B cell (primary cell): ENCODE results near the gene COL1A1. TPM values are rescaled to one million over a fixed set of nuclear protein-coding genes. Genes with fewer than 3 reads are reported as not detected.

Experiments
- ATAC-seq: fragments of 200-7000 bp; cut with Tn5 transposase; one replicate; pipeline ENCODE4 v1.10.0; 2021; ENCODE audit warnings: low read depth, mild to moderate bottlenecking, moderate number of reproducible peaks, moderate library complexity
- CTCF ChIA-PET: fragments of 350-600 bp; sonication (Branson Sonifier 250); formaldehyde crosslinking; loops from one replicate; lab custom pipeline; 2021; ENCODE audit warnings: antibody characterized with exemption, inconsistent platforms; lab: Charles Lee
- POLR2A ChIA-PET: fragments of 350-600 bp; sonication (Branson Sonifier 250); formaldehyde crosslinking; loops from one replicate; lab custom pipeline; 2021; ENCODE audit warnings: antibody characterized with exemption; lab: Charles Lee
- DNase-seq: peaks from one replicate; pipeline ENCODE4 v3.0.0; 2013
- H2AFZ ChIP-seq: 2 replicates; pipeline ENCODE4 v1.6.1; 2012; ENCODE audit warnings: mild to moderate bottlenecking, low read depth, low read length; ENCODE audit not compliant: insufficient read depth, poor library complexity, severe bottlenecking
- H3K27ac ChIP-seq, 2 donors: 1 replicate in 1 of 2; 2 replicates in 1 of 2; pipeline ENCODE4 v1.5.1; 2012 to 2013; ENCODE audit warnings: low read length in 2 of 2, mild to moderate bottlenecking in 2 of 2, moderate library complexity in 1 of 2
- H3K27me3 ChIP-seq, 4 experiments: fragments of 200-600 bp in 1 of 4; sonication (generic) in 1 of 4; replicated peaks in 1 of 4; 1 replicate in 2 of 4; 2 replicates in 2 of 4; pipeline versions ENCODE4 v1.6.1 to v1.7.0; 2013 to 2016; ENCODE audit warnings: low read length in 3 of 4, mild to moderate bottlenecking in 2 of 4, mixed read lengths in 1 of 4, moderate library complexity in 1 of 4; ENCODE audit not compliant: insufficient read depth in 4 of 4, control insufficient read depth in 3 of 4; ENCODE audit errors: control extremely low read depth in 1 of 4
- H3K36me3 ChIP-seq, 2 experiments: replicated peaks in 1 of 2; 1 replicate in 1 of 2; 2 replicates in 1 of 2; pipeline versions ENCODE4 v1.6.1 to v1.7.1; 2013; ENCODE audit warnings: low read length in 1 of 2; ENCODE audit not compliant: insufficient read depth in 2 of 2, control insufficient read depth in 1 of 2; ENCODE audit errors: control extremely low read depth in 1 of 2, extremely low read depth in 1 of 2
- H3K4me1 ChIP-seq, 2 donors: fragments of 200-600 bp in 1 of 2; sonication (generic) in 1 of 2; 1 replicate in 1 of 2; 2 replicates in 1 of 2; pipeline versions ENCODE4 v1.5.1 to v1.6.1; 2013 to 2017; ENCODE audit warnings: low read length in 2 of 2; ENCODE audit not compliant: control insufficient read depth in 2 of 2, insufficient read depth in 2 of 2
- H3K4me2 ChIP-seq: replicated peaks from 2 replicates; pipeline ENCODE3; 2012; ENCODE audit warnings: mild to moderate bottlenecking, low read depth, low read length; ENCODE audit not compliant: poor library complexity, severe bottlenecking
- H3K4me3 ChIP-seq, 5 experiments: fragments of 200-600 bp in 1 of 5; sonication (generic) in 1 of 5; 1 replicate in 3 of 5; 2 replicates in 2 of 5; pipeline versions ENCODE4 v1.5.1 to v1.7.0; 2011 to 2016; ENCODE audit warnings: low read length in 4 of 5, mild to moderate bottlenecking in 4 of 5, low read depth in 2 of 5, control low read depth in 1 of 5, moderate library complexity in 1 of 5; ENCODE audit not compliant: insufficient read depth in 1 of 5; ENCODE audit errors: control extremely low read depth in 1 of 5, extremely low read depth in 1 of 5
- H3K79me2 ChIP-seq: fragments of 200-600 bp; sonication (generic); one replicate; pipeline ENCODE4 v1.6.0; 2016; ENCODE audit warnings: low read length; ENCODE audit not compliant: control insufficient read depth, insufficient read depth
- H3K9ac ChIP-seq: fragments of 200-600 bp; sonication (generic); 2 replicates; pipeline ENCODE4 v1.6.1; 2017; ENCODE audit warnings: mild to moderate bottlenecking, low read length, moderate library complexity
- H3K9me3 ChIP-seq, 3 donors: one replicate each; pipeline versions ENCODE4 v1.6.1 to v1.7.1; 2013; ENCODE audit warnings: low read length in 2 of 3; ENCODE audit not compliant: control insufficient read depth in 2 of 3, insufficient read depth in 1 of 3; ENCODE audit errors: control extremely low read depth in 1 of 3
- H4K20me1 ChIP-seq: 2 replicates; pipeline ENCODE4 v1.6.0; 2012; ENCODE audit warnings: mild to moderate bottlenecking, low read length; ENCODE audit not compliant: insufficient read depth, control insufficient read depth, poor library complexity, severe bottlenecking
- H3K27ac Mint-ChIP-seq: one replicate; pipeline ENCODE4 v1.8.0; 2021; ENCODE audit warnings: mixed read lengths
- H3K27me3 Mint-ChIP-seq: one replicate; pipeline ENCODE4 v1.8.0; 2021; ENCODE audit warnings: mixed read lengths
- H3K4me1 Mint-ChIP-seq: one replicate; pipeline ENCODE4 v1.8.0; 2021; ENCODE audit warnings: mixed read lengths
- H3K4me3 Mint-ChIP-seq: one replicate; pipeline ENCODE4 v1.8.0; 2021; ENCODE audit warnings: mixed read lengths
- H3K9me3 Mint-ChIP-seq: one replicate; pipeline ENCODE4 v1.8.0; 2022; ENCODE audit warnings: mixed read lengths; ENCODE audit not compliant: insufficient read depth
- CTCF ChIP-seq: fragments of 200-600 bp; IDR thresholded peaks from one replicate; pipeline ENCODE4 v1.8.0; 2022; ENCODE audit warnings: antibody characterized with exemption, mild to moderate bottlenecking
- EZH2 ChIP-seq: IDR thresholded peaks from 2 replicates; pipeline ENCODE4 v1.6.1; 2012; ENCODE audit warnings: borderline replicate concordance, low read depth, mild to moderate bottlenecking, moderate library complexity, low read length; ENCODE audit not compliant: insufficient read depth, poor library complexity, severe bottlenecking
- WGBS: methylation state at CpG from one replicate; pipeline ENCODE4 v1.1.5; 2013; ENCODE audit warnings: missing lambda C conversion rate; ENCODE audit not compliant: insufficient coverage; 5-methylcytosine and 5-hydroxymethylcytosine counted together
- intact Hi-C: fragments of 100-400 bp; cut with micrococcal nuclease; formaldehyde crosslinking; loops from one replicate; pipeline ENCODE4 v1.10.0; 2022
- polyA plus RNA-seq: library from polyadenylated mRNA; depleted of rRNA; stranded (reverse); fragments of >200 nt; gene quantifications from 2 replicates; pipeline ENCODE4 v1.2.3, GENCODE V29; 2012
- total RNA-seq, 2 donors: library from RNA; stranded (reverse); fragments of 120-200 nt in 1 of 2; gene quantifications; 1 replicate in 1 of 2; 2 replicates in 1 of 2; pipeline versions ENCODE4 v1.2.3 to v1.2.4, GENCODE V29; 2013 to 2022

The COL1A1 gene
- total and polyA plus RNA-seq, 2 donors (not counting 1 experiment from before 2014, with no cell fraction given) = 0.66 to 9.1 TPM

GRCh38 chr17:50222922-50223321 is 21.5 kb upstream of the COL1A1 start:
- Histone ChIP-seq H3K4me3 (no peak overlapping the region), H3K27me3 (no peaks in the 10 kb centered on the region), H3K27ac (no peak overlapping the region), H3K9ac (no peak overlapping the region), H3K9me3 (peaks cover 0 to 13% (median 5%) of the 10 kb centered on the region in 3 donors), H4K20me1 (no peaks in the 10 kb centered on the region), H2AFZ (no peak overlapping the region), H3K79me2 (no peaks in the 10 kb centered on the region), H3K4me1 (no peaks in the 10 kb centered on the region), H3K4me2 (no peak overlapping the region), H3K36me3 (no peaks in the 10 kb centered on the region)
- no peak for ATAC-seq
- Mint-ChIP-seq H3K4me3 (no peak overlapping the region), H3K4me1 (no peaks in the 10 kb centered on the region), H3K27ac (no peak overlapping the region), H3K9me3 (peaks cover 5% of the 10 kb centered on the region), H3K27me3 (peaks cover 5% of the 10 kb centered on the region)
- 98% methylated on average over 5 of the region's 6 CpGs for WGBS
- ChIA-PET CTCF (interaction anchor here (3.0 kb wide), 1 partner anchor 22 kb away, joined by 7 read pairs; the partner anchor contains the start of gene COL1A1), POLR2A (no interaction called here)
- no peak for DNase-seq
- intact Hi-C loops = no loop called here
- no peak for TF ChIP-seq CTCF
- no peak for TF ChIP-seq EZH2

GRCh38 chr17:50221864-50222545 is 20.6 kb upstream of the COL1A1 start:
- Mint-ChIP-seq H3K4me1 (no peaks in the 10 kb centered on the region), H3K27me3 (peaks cover 5% of the 10 kb centered on the region), H3K27ac (no peak overlapping the region), H3K4me3 (no peak overlapping the region), H3K9me3 (peaks cover 5% of the 10 kb centered on the region)
- H3K36me3 ChIP-seq = no peaks in the 10 kb centered on the region
- H4K20me1 ChIP-seq = no peaks in the 10 kb centered on the region
- no peak overlapping the region for H2AFZ ChIP-seq
- ChIA-PET POLR2A (no interaction called here), CTCF (interaction anchor here (3.0 kb wide), 1 partner anchor 21 kb away, joined by 7 read pairs; the partner anchor contains the start of gene COL1A1)
- H3K9ac ChIP-seq = no peak overlapping the region
- H3K4me3 ChIP-seq = no peak overlapping the region
- H3K4me1 ChIP-seq = no peaks in the 10 kb centered on the region
- H3K9me3 ChIP-seq = peaks cover 0 to 9% (median 5%) of the 10 kb centered on the region in 3 donors
- TF ChIP-seq EZH2 (no peak), CTCF (no peak)
- H3K27ac ChIP-seq = no peak overlapping the region
- no peak for ATAC-seq
- no peaks in the 10 kb centered on the region for H3K79me2 ChIP-seq
- intact Hi-C loops = no loop called here
- WGBS = 95% methylated on average over 6 of the region's 8 CpGs
- no peak overlapping the region for H3K4me2 ChIP-seq
- no peaks in the 10 kb centered on the region for H3K27me3 ChIP-seq
- no peak for DNase-seq
